ENCODE data around the gene BMP3. TPM values are rescaled to one million over a fixed set of nuclear protein-coding genes. Genes with fewer than 3 reads are reported as not detected.

Gene BMP3
- total RNA-seq, 1 experiment from 2014 or later, result 1.8 TPM

- intact Hi-C loops (cut with micrococcal nuclease), result no loop called here
- no peak overlapping the region for H3K27ac ChIP-seq (ENCODE audit: low read length)
- H3F3A ChIP-seq (ENCODE audit: low read length, unreplicated experiment), result no peaks in the 10 kb centered on the region
- no peaks in the 10 kb centered on the region for H3K79me2 ChIP-seq (ENCODE audit: low read length)
- no peak overlapping the region for H3K9ac ChIP-seq (ENCODE audit: low read length)
- no peak overlapping the region for H2AFZ ChIP-seq (ENCODE audit: low read length)
- DNase-seq, result no peak
- no peaks in the 10 kb centered on the region for H3K9me3 ChIP-seq (ENCODE audit: low read length)
- peaks cover 28% of the 10 kb centered on the region for H3K4me1 ChIP-seq (ENCODE audit: insufficient read depth, low read length)
- TF ChIP-seq EZH2phosphoT487 (IDR thresholded peaks at IDR 0.05; ENCODE audit: borderline replicate concordance, low read length) (no peak), EZH2 (IDR thresholded peaks at IDR 0.05; ENCODE audit: low read length, unreplicated experiment) (no peak), CTCF (conservative IDR thresholded peaks at IDR 0.05; ENCODE audit: low read depth, low read length) (no peak)
- ATAC-seq, result no peak
- no TSS peak for BruUV-seq (replicated peaks)
- no peak overlapping the region for H3K4me2 ChIP-seq (ENCODE audit: low read length)
- CTCF ChIA-PET, result no interaction called here
- no peaks in the 10 kb centered on the region for H4K20me1 ChIP-seq (ENCODE audit: low read length)
- H3K9me2 ChIP-seq (replicated peaks; ENCODE audit: low read length), result no peaks in the 10 kb centered on the region
- POLR2A ChIA-PET (ENCODE audit: unreplicated experiment), result no interaction called here
- no peak overlapping the region for H3K4me3 ChIP-seq (ENCODE audit: low read length)
- no peaks in the 10 kb centered on the region for H3K36me3 ChIP-seq (ENCODE audit: low read depth, low read length)
- no peaks in the 10 kb centered on the region for H3K27me3 ChIP-seq (ENCODE audit: low read length)
These were observed 11.5 kb upstream of the BMP3 start for GRCh38 chr4:81019006-81019405.

- Histone ChIP-seq H3F3A (ENCODE audit: low read length, unreplicated experiment) (no peaks in the 10 kb centered on the region), H3K79me2 (ENCODE audit: low read length) (no peaks in the 10 kb centered on the region), H3K4me3 (ENCODE audit: low read length) (peak overlapping the region; percentile 26; the same call in 1 of the 2 replicates), H3K36me3 (ENCODE audit: low read depth, low read length) (no peaks in the 10 kb centered on the region), H3K9ac (ENCODE audit: low read length) (peak overlapping the region; percentile 70), H3K27ac (ENCODE audit: low read length) (peak overlapping the region; percentile 96), H3K27me3 (ENCODE audit: low read length) (no peaks in the 10 kb centered on the region), H3K4me1 (ENCODE audit: insufficient read depth, low read length) (peaks cover 44% of the 10 kb centered on the region), H4K20me1 (ENCODE audit: low read length) (no peaks in the 10 kb centered on the region), H2AFZ (ENCODE audit: low read length) (no peak overlapping the region), H3K9me2 (replicated peaks; ENCODE audit: low read length) (no peaks in the 10 kb centered on the region), H3K9me3 (ENCODE audit: low read length) (no peaks in the 10 kb centered on the region), H3K4me2 (ENCODE audit: low read length) (peak overlapping the region; percentile 72)
- no peak for TF ChIP-seq EZH2 (IDR thresholded peaks at IDR 0.05; ENCODE audit: low read length, unreplicated experiment)
- TF ChIP-seq EZH2phosphoT487 (IDR thresholded peaks at IDR 0.05; ENCODE audit: borderline replicate concordance, low read length), result no peak
- intact Hi-C loops (cut with micrococcal nuclease), result loop anchor here (1.0 to 10.0 kb wide), 5 partner anchors 9 to 1403 kb away; partner anchors contain the start of gene BMP3
- no TSS peak for BruUV-seq (replicated peaks)
- peak; percentile 94 for DNase-seq
- POLR2A ChIA-PET (ENCODE audit: unreplicated experiment), result interaction anchor here (0.6 to 1.3 kb wide), 4 partner anchors 9 to 455 kb away, joined by 3 to 17 read pairs (median 4); partner anchors contain the start of gene BMP3
- CTCF ChIA-PET, result interaction anchor here (0.5 to 1.0 kb wide), 2 partner anchors 347 to 659 kb away, joined by 4 to 7 read pairs; no protein-coding TSS in a partner anchor
- ATAC-seq, result peak; percentile 76
These were observed 9.2 kb upstream of the BMP3 start for GRCh38 chr4:81021142-81021944.

GRCh38 chr4:81021981-81022380, 8.5 kb upstream of the BMP3 start:
- TF ChIP-seq EZH2 (IDR thresholded peaks at IDR 0.05; ENCODE audit: low read length, unreplicated experiment), result no peak
- TF ChIP-seq CTCF (conservative IDR thresholded peaks at IDR 0.05; ENCODE audit: low read depth, low read length), result no peak
- TF ChIP-seq EZH2phosphoT487 (IDR thresholded peaks at IDR 0.05; ENCODE audit: borderline replicate concordance, low read length), result no peak
- Histone ChIP-seq H3K9me2 (replicated peaks; ENCODE audit: low read length) (no peaks in the 10 kb centered on the region), H3K4me3 (ENCODE audit: low read length) (peak overlapping the region; percentile 26), H3K4me1 (ENCODE audit: insufficient read depth, low read length) (peaks cover 44% of the 10 kb centered on the region), H3K9me3 (ENCODE audit: low read length) (no peaks in the 10 kb centered on the region), H3K4me2 (ENCODE audit: low read length) (peak overlapping the region; percentile 72), H3K79me2 (ENCODE audit: low read length) (no peaks in the 10 kb centered on the region), H3K27me3 (ENCODE audit: low read length) (no peaks in the 10 kb centered on the region), H3K36me3 (ENCODE audit: low read depth, low read length) (no peaks in the 10 kb centered on the region), H3K27ac (ENCODE audit: low read length) (peak overlapping the region; percentile 96), H4K20me1 (ENCODE audit: low read length) (no peaks in the 10 kb centered on the region), H2AFZ (ENCODE audit: low read length) (0 out of 2 replicates have a peak overlapping the region, but pooled peaks have one; percentile 36), H3F3A (ENCODE audit: low read length, unreplicated experiment) (no peaks in the 10 kb centered on the region), H3K9ac (ENCODE audit: low read length) (peak overlapping the region; percentile 70)
- no peak for DNase-seq
- peak; percentile 16 for ATAC-seq
- BruUV-seq (replicated peaks), result no TSS peak
- ChIA-PET CTCF (interaction anchor here (0.5 to 1.0 kb wide), 2 partner anchors 348 to 659 kb away, joined by 4 to 7 read pairs; no protein-coding TSS in a partner anchor), POLR2A (ENCODE audit: unreplicated experiment) (interaction anchor here (0.6 to 1.3 kb wide), 2 partner anchors 9 to 408 kb away, joined by 3 to 17 read pairs; partner anchors contain the start of gene BMP3)
- intact Hi-C loops (cut with micrococcal nuclease), result loop anchor here (1.0 to 10.0 kb wide), 5 partner anchors 8 to 1403 kb away; partner anchors contain the start of gene BMP3
